ENCODE data around the gene CDKN2B-AS1. TPM values are rescaled to one million over a fixed set of nuclear protein-coding genes. Genes with fewer than 3 reads are reported as not detected.

The CDKN2B-AS1 gene
- total RNA-seq, 1 experiment from 2014 or later = not detected

DNA sequence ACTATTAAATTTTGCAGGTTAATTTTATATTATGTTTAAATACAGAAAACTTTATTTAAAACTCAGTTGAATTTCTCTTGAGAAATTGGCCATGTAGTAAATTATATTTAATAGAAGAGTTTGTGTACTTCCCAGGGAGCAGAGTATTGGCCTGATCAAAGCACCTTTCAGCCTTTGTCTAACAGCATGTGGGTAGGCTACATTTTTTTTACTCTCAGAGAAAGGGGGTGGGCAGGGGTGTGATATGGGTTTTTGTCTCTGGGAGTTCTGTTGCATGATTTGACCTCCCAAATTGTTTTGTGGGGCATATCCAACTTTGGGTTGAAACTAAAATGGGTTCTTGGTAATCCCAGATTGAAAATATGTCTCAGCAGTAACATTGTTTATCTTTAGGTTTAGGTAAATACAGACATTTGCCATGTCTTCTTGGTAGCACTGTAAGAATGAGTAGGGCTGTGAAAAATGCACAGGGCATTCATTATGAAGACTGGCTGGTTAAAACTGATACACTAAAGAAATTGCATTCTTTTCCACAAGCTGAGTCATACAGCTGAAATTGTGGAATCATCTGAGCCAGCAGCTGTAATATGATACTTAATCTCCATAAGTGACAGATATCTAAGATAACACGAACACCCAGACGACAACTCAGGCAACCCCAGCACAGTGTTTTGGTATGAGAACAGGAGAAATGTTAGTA, 89.9 kb downstream of the CDKN2B-AS1 start:
- POLR2A ChIA-PET = no interaction called here
- no TSS peak for BruUV-seq (replicated peaks)
- no peaks in the 10 kb centered on the region for H3K9me3 Mint-ChIP-seq (ENCODE audit: unreplicated experiment)
- intact Hi-C loops (cut with micrococcal nuclease) = no loop called here
- H3K36me3 Mint-ChIP-seq (ENCODE audit: insufficient read depth, unreplicated experiment) = no peaks in the 10 kb centered on the region
- H3K27ac Mint-ChIP-seq (ENCODE audit: low read depth, unreplicated experiment) = no peak overlapping the region
- TF ChIP-seq, protein P1, sequence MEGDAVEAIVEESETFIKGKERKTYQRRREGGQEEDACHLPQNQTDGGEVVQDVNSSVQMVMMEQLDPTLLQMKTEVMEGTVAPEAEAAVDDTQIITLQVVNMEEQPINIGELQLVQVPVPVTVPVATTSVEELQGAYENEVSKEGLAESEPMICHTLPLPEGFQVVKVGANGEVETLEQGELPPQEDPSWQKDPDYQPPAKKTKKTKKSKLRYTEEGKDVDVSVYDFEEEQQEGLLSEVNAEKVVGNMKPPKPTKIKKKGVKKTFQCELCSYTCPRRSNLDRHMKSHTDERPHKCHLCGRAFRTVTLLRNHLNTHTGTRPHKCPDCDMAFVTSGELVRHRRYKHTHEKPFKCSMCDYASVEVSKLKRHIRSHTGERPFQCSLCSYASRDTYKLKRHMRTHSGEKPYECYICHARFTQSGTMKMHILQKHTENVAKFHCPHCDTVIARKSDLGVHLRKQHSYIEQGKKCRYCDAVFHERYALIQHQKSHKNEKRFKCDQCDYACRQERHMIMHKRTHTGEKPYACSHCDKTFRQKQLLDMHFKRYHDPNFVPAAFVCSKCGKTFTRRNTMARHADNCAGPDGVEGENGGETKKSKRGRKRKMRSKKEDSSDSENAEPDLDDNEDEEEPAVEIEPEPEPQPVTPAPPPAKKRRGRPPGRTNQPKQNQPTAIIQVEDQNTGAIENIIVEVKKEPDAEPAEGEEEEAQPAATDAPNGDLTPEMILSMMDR (IDR thresholded peaks at IDR 0.05; ENCODE audit: unreplicated experiment) = no peak
- CTCF ChIA-PET = no interaction called here
- H3K4me1 Mint-ChIP-seq (ENCODE audit: insufficient read depth, unreplicated experiment) = no peaks in the 10 kb centered on the region
- H3K4me3 Mint-ChIP-seq (ENCODE audit: unreplicated experiment) = no peak overlapping the region
- DNase-seq (ENCODE audit: unreplicated experiment) = no peak
- H3K27me3 Mint-ChIP-seq (ENCODE audit: insufficient read depth, unreplicated experiment) = no peaks in the 10 kb centered on the region

DNA sequence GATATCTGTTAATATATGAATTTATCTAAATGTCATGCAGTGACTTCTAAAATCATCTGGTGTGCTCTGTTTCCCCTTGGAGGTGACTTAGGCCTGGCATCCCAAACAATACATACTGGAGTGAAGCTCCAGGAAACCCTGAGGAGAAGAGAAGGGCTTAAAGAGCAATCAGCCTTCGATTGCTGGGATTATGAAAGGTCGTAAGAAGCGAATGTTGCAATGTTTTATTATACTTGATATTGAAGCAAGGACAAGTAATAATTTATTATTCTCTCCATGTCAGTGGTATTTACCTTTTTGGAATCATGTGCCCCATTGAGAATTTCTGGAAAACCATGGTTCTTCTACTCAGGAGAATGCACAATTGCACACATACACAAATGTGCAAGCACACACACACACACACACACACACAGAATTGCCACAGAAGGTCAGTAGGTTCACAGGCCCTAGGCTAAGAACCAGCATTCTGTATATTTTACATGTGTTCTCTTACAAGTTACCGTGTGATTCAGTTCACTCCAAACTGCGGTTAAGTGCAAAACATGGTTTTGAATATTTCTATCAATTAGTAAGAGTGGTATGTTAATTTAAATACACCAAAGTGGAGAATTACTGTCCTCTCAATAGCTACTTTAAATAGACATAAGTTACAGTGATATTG, 93.6 kb downstream of the CDKN2B-AS1 start:
- ChIA-PET POLR2A (no interaction called here), CTCF (no interaction called here)
- Mint-ChIP-seq H3K4me3 (ENCODE audit: unreplicated experiment) (no peak overlapping the region), H3K36me3 (ENCODE audit: insufficient read depth, unreplicated experiment) (no peaks in the 10 kb centered on the region), H3K4me1 (ENCODE audit: insufficient read depth, unreplicated experiment) (no peaks in the 10 kb centered on the region), H3K27me3 (ENCODE audit: insufficient read depth, unreplicated experiment) (no peaks in the 10 kb centered on the region), H3K9me3 (ENCODE audit: unreplicated experiment) (no peaks in the 10 kb centered on the region), H3K27ac (ENCODE audit: low read depth, unreplicated experiment) (no peak overlapping the region)
- no TSS peak for BruUV-seq (replicated peaks)
- no peak for DNase-seq (ENCODE audit: unreplicated experiment)
- intact Hi-C loops (cut with micrococcal nuclease) = no loop called here
- TF ChIP-seq, protein P1 (IDR thresholded peaks at IDR 0.05; ENCODE audit: unreplicated experiment) = no peak

DNA sequence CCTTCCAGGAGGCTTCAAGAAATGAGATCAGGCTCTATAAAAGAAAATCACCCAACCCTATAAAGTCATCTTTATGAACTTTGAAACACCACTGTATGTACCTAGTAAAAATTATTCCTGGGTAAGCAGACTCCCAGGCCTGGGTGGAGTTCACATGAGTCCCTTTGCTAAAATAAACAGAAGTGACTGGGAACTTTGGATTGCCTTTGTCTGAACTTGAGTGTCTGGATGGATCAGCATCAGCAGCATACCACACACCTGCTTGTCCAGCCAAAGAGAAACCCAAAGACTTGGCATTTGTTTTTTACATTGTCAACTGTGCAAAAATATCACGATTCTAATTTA, 94.1 kb downstream of the CDKN2B-AS1 start:
- BruUV-seq (replicated peaks) = no TSS peak
- Mint-ChIP-seq H3K27me3 (ENCODE audit: insufficient read depth, unreplicated experiment) (no peaks in the 10 kb centered on the region), H3K4me1 (ENCODE audit: insufficient read depth, unreplicated experiment) (no peaks in the 10 kb centered on the region), H3K27ac (ENCODE audit: low read depth, unreplicated experiment) (no peak overlapping the region), H3K4me3 (ENCODE audit: unreplicated experiment) (no peak overlapping the region), H3K36me3 (ENCODE audit: insufficient read depth, unreplicated experiment) (no peaks in the 10 kb centered on the region), H3K9me3 (ENCODE audit: unreplicated experiment) (no peaks in the 10 kb centered on the region)
- ChIA-PET CTCF (no interaction called here), POLR2A (no interaction called here)
- DNase-seq (ENCODE audit: unreplicated experiment) = no peak
- TF ChIP-seq, protein P1 (IDR thresholded peaks at IDR 0.05; ENCODE audit: unreplicated experiment) = no peak
- intact Hi-C loops (cut with micrococcal nuclease) = no loop called here

DNA sequence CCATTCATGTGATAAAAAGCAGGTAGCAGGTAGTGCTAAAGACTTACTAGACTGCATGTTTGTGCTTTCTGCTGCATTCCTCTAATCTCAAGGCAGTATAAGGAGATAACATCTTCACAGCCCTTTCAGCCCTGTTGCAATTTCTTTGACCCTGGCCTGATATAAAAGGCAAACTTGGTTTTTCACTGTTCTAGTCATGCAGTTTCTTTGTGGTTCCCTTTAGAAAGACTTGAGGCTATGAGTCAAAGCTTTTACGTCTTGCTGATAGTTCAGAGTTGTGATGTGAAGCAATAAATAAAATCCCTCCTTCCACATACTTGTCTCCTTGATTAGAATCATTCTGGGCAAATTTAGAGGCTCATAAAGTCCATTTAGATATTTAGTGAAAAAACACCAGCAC, 103.1 kb downstream of the CDKN2B-AS1 start:
- Mint-ChIP-seq H3K27ac (ENCODE audit: low read depth, unreplicated experiment) (no peak overlapping the region), H3K4me1 (ENCODE audit: insufficient read depth, unreplicated experiment) (no peaks in the 10 kb centered on the region), H3K4me3 (ENCODE audit: unreplicated experiment) (no peak overlapping the region), H3K9me3 (ENCODE audit: unreplicated experiment) (no peaks in the 10 kb centered on the region), H3K27me3 (ENCODE audit: insufficient read depth, unreplicated experiment) (no peaks in the 10 kb centered on the region), H3K36me3 (ENCODE audit: insufficient read depth, unreplicated experiment) (no peaks in the 10 kb centered on the region)
- DNase-seq (ENCODE audit: unreplicated experiment) = no peak
- intact Hi-C loops (cut with micrococcal nuclease) = no loop called here
- CTCF ChIA-PET = no interaction called here
- POLR2A ChIA-PET = no interaction called here
- no TSS peak for BruUV-seq (replicated peaks)
- TF ChIP-seq, protein P1 (IDR thresholded peaks at IDR 0.05; ENCODE audit: unreplicated experiment) = no peak
